ENCODE data around the gene TMC1. TPM values are rescaled to one million over a fixed set of nuclear protein-coding genes. Genes with fewer than 3 reads are reported as not detected.

TMC1 gene
- total RNA-seq, 4 donors from 2014 or later, result 0.32 TPM; not detected in 3

DNA sequence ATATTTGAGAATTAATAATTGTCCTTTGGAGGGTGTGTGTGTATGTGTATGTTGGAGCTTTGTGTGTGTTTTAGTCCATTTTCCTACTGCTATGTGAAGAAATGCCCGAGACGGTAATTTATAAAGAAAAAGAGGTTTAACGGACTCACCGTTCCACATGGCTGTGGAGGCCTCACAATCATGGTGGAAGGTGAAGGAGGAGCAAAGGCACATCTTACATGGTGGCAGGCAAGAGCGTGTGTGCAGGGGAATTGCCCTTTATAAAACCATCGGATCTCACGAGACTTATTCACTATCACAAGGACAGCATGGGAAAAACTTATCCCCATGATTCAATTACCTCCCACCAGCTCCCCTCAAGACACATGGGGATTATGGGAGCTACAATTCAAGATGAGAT, 44.1 kb downstream of the TMC1 start:
- no peak for DNase-seq
- TF ChIP-seq POLR2A (IDR thresholded peaks at IDR 0.05), result no peak
- TF ChIP-seq POLR2AphosphoS5 (IDR thresholded peaks at IDR 0.05), result no peak
- TF ChIP-seq EP300 (IDR thresholded peaks at IDR 0.05; ENCODE audit: low read depth), result no peak
- TF ChIP-seq CTCF (IDR thresholded peaks at IDR 0.05), result no peak
- Histone ChIP-seq H3K27ac (no peak overlapping the region), H3K9me3 (no peaks in the 10 kb centered on the region), H3K4me3 (no peak overlapping the region), H3K4me1 (peaks cover 0 to 11% (median 0%) of the 10 kb centered on the region in 4 donors), H3K27me3 (no peaks in the 10 kb centered on the region), H3K36me3 (no peaks in the 10 kb centered on the region)
- in situ Hi-C loops (cut with MboI; ENCODE audit: low pct_ligation_motif_present in 1 of 4, low pct_unique_long_range_greater_than_20kb in 1 of 4, low sequenced_read_pairs in 3 of 4), result loop anchor here in 1 of 4 donors (25.0 kb wide), 1 partner anchor 103 kb away; no protein-coding TSS in a partner anchor
- 95 to 97% methylated on average over 6 to 7 of the region's 7 CpGs for WGBS, 2 donors (ENCODE audit: low coverage in 1 of 2)
- intact Hi-C loops (cut with DNase I; ENCODE audit: low total_unique reads), result no loop called here

DNA sequence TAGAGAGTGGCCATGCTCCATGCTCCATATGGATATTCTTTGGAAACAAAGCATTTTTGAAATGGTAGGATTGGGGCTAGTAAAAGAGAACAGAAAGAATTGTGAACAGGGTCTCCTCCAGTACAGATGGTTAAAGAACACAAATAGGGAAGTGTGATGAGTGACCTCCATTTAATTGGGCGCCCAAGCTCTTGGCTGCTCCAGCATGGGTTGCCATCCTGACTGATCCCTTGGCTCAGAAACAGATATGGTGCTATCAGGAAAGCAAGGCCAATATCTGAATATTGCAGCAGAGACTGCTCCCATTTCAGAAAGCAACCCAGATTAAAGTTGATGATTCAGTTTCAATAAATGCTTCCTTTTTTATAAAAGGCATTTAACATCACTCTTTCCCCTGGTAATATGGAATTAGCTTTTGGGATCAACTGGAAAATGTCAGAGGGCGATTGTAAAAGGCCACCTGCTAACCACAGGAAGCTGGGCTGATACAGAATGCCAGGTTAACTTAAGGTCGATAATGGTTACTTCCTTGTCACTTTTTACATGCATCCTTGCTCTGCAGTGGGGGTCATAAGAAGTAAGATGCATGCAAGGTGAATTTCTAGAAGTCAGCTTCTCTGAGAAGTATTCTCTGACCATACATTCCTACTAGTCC, 52.9 kb downstream of the TMC1 start:
- no peak for DNase-seq
- no peaks in the 10 kb centered on the region for H3K27me3 ChIP-seq
- WGBS, 2 donors (ENCODE audit: low coverage in 1 of 2), result 55 to 57% methylated on average over 3 of the region's 3 CpGs
- peaks cover 15 to 35% (median 27%) of the 10 kb centered on the region in 4 donors for H3K4me1 ChIP-seq
- no peak overlapping the region for H3K27ac ChIP-seq
- H3K4me3 ChIP-seq, result no peak overlapping the region
- intact Hi-C loops (cut with DNase I; ENCODE audit: low total_unique reads), result no loop called here
- H3K9me3 ChIP-seq, result no peaks in the 10 kb centered on the region
- H3K36me3 ChIP-seq, result no peaks in the 10 kb centered on the region
- TF ChIP-seq EP300 (IDR thresholded peaks at IDR 0.05; ENCODE audit: low read depth), result no peak
- TF ChIP-seq POLR2AphosphoS5 (IDR thresholded peaks at IDR 0.05), result no peak
- TF ChIP-seq CTCF (IDR thresholded peaks at IDR 0.05), result no peak
- TF ChIP-seq POLR2A (IDR thresholded peaks at IDR 0.05), result no peak
- in situ Hi-C loops (cut with MboI; ENCODE audit: low pct_ligation_motif_present in 1 of 4, low pct_unique_long_range_greater_than_20kb in 1 of 4, low sequenced_read_pairs in 3 of 4), result loop anchor here in 1 of 4 donors (25.0 kb wide), 1 partner anchor 112 kb away; no protein-coding TSS in a partner anchor

GRCh38 chr9:72575666-72576065, 54.3 kb downstream of the TMC1 start:
- Histone ChIP-seq H3K36me3 (no peaks in the 10 kb centered on the region), H3K27me3 (no peaks in the 10 kb centered on the region), H3K9me3 (no peaks in the 10 kb centered on the region), H3K27ac (no peak overlapping the region), H3K4me3 (no peak overlapping the region), H3K4me1 (peaks cover 15 to 43% (median 31%) of the 10 kb centered on the region in 4 donors)
- in situ Hi-C loops (cut with MboI; ENCODE audit: low pct_ligation_motif_present in 1 of 4, low pct_unique_long_range_greater_than_20kb in 1 of 4, low sequenced_read_pairs in 3 of 4) (loop anchor here in 1 of 4 donors (25.0 kb wide), 1 partner anchor 763 kb away; no protein-coding TSS in a partner anchor), intact Hi-C loops (cut with DNase I; ENCODE audit: low total_unique reads) (no loop called here)
- DNase-seq, result no peak
- TF ChIP-seq POLR2A (IDR thresholded peaks at IDR 0.05), result no peak
- TF ChIP-seq EP300 (IDR thresholded peaks at IDR 0.05; ENCODE audit: low read depth), result no peak
- TF ChIP-seq CTCF (IDR thresholded peaks at IDR 0.05), result no peak
- no peak for TF ChIP-seq POLR2AphosphoS5 (IDR thresholded peaks at IDR 0.05)
- WGBS, 2 donors (ENCODE audit: low coverage in 1 of 2), result 67 to 74% methylated on average over 1 to 2 of the region's 2 CpGs

- DNase-seq, result no peak
- no peaks in the 10 kb centered on the region for H3K27me3 ChIP-seq
- no peak overlapping the region for H3K4me3 ChIP-seq
- no peaks in the 10 kb centered on the region for H3K36me3 ChIP-seq
- no peaks in the 10 kb centered on the region for H3K9me3 ChIP-seq
- TF ChIP-seq EP300 (IDR thresholded peaks at IDR 0.05; ENCODE audit: low read depth) (no peak), CTCF (IDR thresholded peaks at IDR 0.05) (no peak), POLR2AphosphoS5 (IDR thresholded peaks at IDR 0.05) (no peak), POLR2A (IDR thresholded peaks at IDR 0.05) (no peak)
- H3K4me1 ChIP-seq, result peaks cover 15 to 43% (median 31%) of the 10 kb centered on the region in 4 donors
- intact Hi-C loops (cut with DNase I; ENCODE audit: low total_unique reads), result no loop called here
- 79 to 85% methylated on average over 2 of the region's 2 CpGs for WGBS, 2 donors (ENCODE audit: low coverage in 1 of 2)
- in situ Hi-C loops (cut with MboI; ENCODE audit: low pct_ligation_motif_present in 1 of 4, low pct_unique_long_range_greater_than_20kb in 1 of 4, low sequenced_read_pairs in 3 of 4), result loop anchor here in 1 of 4 donors (25.0 kb wide), 1 partner anchor 764 kb away; no protein-coding TSS in a partner anchor
- H3K27ac ChIP-seq, result no peak overlapping the region
Observed at GRCh38 chr9:72576087-72576486, 54.7 kb downstream of the TMC1 start.

Measured in transverse colon (tissue), 4 donors.